EL (cell line): Measurements from ENCODE around the gene C11orf71.

ENCODE experiments used
- DNase-seq: peaks from one replicate; pipeline ENCODE4 v3.0.0-alpha.2; 2016

Gene C11orf71

GRCh38 chr11:114353443-114353842, 46.9 kb downstream of the C11orf71 start:
- peak; percentile 61 for DNase-seq

- no peak for DNase-seq
These were observed 50.3 kb downstream of the C11orf71 start for GRCh38 chr11:114350022-114350421.
